A549 treated with AZD9567 at 1 μM for 4 hours (cell line): ENCODE results near the gene SHLD1. TPM values are rescaled to one million over a fixed set of nuclear protein-coding genes. Genes with fewer than 3 reads are reported as not detected.

Experiments used
- total RNA-seq: library from RNA; stranded (reverse); fragments of 200-300 nt; extraction: Qiagen RNA extraction; gene quantifications from 5 replicates; pipeline ENCODE4 v1.2.3, GENCODE V29; 2022; ENCODE audit not compliant: insufficient read depth

SHLD1 gene
- 5.7 to 7.2 TPM (median 6.5 TPM) in 4 of 5 replicates, not detected in the other for total RNA-seq

GRCh38 chr20:5749952-5750779, at the start of gene SHLD1:
SHLD1 (plus strand) TSS chr20:5750401; CDS start chr20:5772866, 22,465 bp downstream.

Other genes with a start within 250 kb of the SHLD1 start
- 12.7 to 16.7 TPM (median 15.3 TPM) in 5 replicates for gene GPCPD1, start 139.4 kb upstream of the SHLD1 start, total RNA-seq
- gene CHGB, start 161.1 kb downstream of the SHLD1 start, total RNA-seq, result 1.0 to 3.4 TPM (median 3.4 TPM) in 5 replicates
- gene TRMT6, start 200.1 kb downstream of the SHLD1 start, total RNA-seq, result 51.6 to 61.7 TPM (median 53.3 TPM) in 5 replicates
- gene MCM8, start 200.3 kb downstream of the SHLD1 start, total RNA-seq, result 20.8 to 26.3 TPM (median 23.5 TPM) in 5 replicates